ENCODE data around the gene DNPH1. TPM values are rescaled to one million over a fixed set of nuclear protein-coding genes. Genes with fewer than 3 reads are reported as not detected.

The DNPH1 gene
- total RNA-seq (2014; rRNA removed; shearing (Covaris generic)), result 73.6 and 85.3 TPM in 2 replicates

- Histone ChIP-seq H3K27me3 (ENCODE audit: control insufficient read depth, insufficient read depth, low read length) (peaks cover 21% of the 10 kb centered on the region), H3K4me3 (ENCODE audit: insufficient read depth, low read depth, low read length) (peak within 1 kb of the TSS; percentile 68), H3K36me3 (replicated peaks; ENCODE audit: control insufficient read depth, insufficient read depth, low read length) (peaks cover 1% of the 10 kb centered on the region; the same call in 1 of the 2 replicates)
- peak; percentile 95 for DNase-seq
These were observed at the start of gene DNPH1 for GRCh38 chr6:43228951-43229802. Gene DNPH1, minus strand, starts transcription at chr6:43229481. Its CDS starts 25 bp downstream, at chr6:43229456.

GRCh38 chr6:43278524-43279078 is 49.3 kb upstream of the DNPH1 start:
- no peaks in the 10 kb centered on the region for H3K36me3 ChIP-seq (replicated peaks; ENCODE audit: control insufficient read depth, insufficient read depth, low read length)
- H3K4me3 ChIP-seq (ENCODE audit: insufficient read depth, low read depth, low read length), result no peak overlapping the region
- peaks cover 35% of the 10 kb centered on the region for H3K27me3 ChIP-seq (ENCODE audit: control insufficient read depth, insufficient read depth, low read length)
- peak; percentile 57 for DNase-seq

GRCh38 chr6:43277643-43278523 is 48.6 kb upstream of the DNPH1 start:
- no peak overlapping the region for H3K4me3 ChIP-seq (ENCODE audit: insufficient read depth, low read depth, low read length)
- H3K36me3 ChIP-seq (replicated peaks; ENCODE audit: control insufficient read depth, insufficient read depth, low read length), result no peaks in the 10 kb centered on the region
- peak; percentile 73 for DNase-seq
- peaks cover 42% of the 10 kb centered on the region for H3K27me3 ChIP-seq (ENCODE audit: control insufficient read depth, insufficient read depth, low read length)

GRCh38 chr6:43277306-43277642 is 48.0 kb upstream of the DNPH1 start:
- Histone ChIP-seq H3K27me3 (ENCODE audit: control insufficient read depth, insufficient read depth, low read length) (peaks cover 45% of the 10 kb centered on the region), H3K4me3 (ENCODE audit: insufficient read depth, low read depth, low read length) (no peak overlapping the region), H3K36me3 (replicated peaks; ENCODE audit: control insufficient read depth, insufficient read depth, low read length) (no peaks in the 10 kb centered on the region)
- no peak for DNase-seq

GRCh38 chr6:43276577-43277305 is 47.5 kb upstream of the DNPH1 start:
- Histone ChIP-seq H3K36me3 (replicated peaks; ENCODE audit: control insufficient read depth, insufficient read depth, low read length) (no peaks in the 10 kb centered on the region), H3K27me3 (ENCODE audit: control insufficient read depth, insufficient read depth, low read length) (peaks cover 47% of the 10 kb centered on the region), H3K4me3 (ENCODE audit: insufficient read depth, low read depth, low read length) (peak overlapping the region; percentile 43)
- DNase-seq, result peak; percentile 81

GRCh38 chr6:43275801-43276576 is 46.7 kb upstream of the DNPH1 start:
- peaks cover 48% of the 10 kb centered on the region for H3K27me3 ChIP-seq (ENCODE audit: control insufficient read depth, insufficient read depth, low read length)
- H3K36me3 ChIP-seq (replicated peaks; ENCODE audit: control insufficient read depth, insufficient read depth, low read length), result no peaks in the 10 kb centered on the region
- peak; percentile 89 for DNase-seq
- peak overlapping the region; percentile 43 for H3K4me3 ChIP-seq (ENCODE audit: insufficient read depth, low read depth, low read length)

GRCh38 chr6:43274916-43275597 is 45.8 kb upstream of the DNPH1 start:
- peak; percentile 85 for DNase-seq
- no peaks in the 10 kb centered on the region for H3K36me3 ChIP-seq (replicated peaks; ENCODE audit: control insufficient read depth, insufficient read depth, low read length)
- H3K4me3 ChIP-seq (ENCODE audit: insufficient read depth, low read depth, low read length), result peak overlapping the region; percentile 43
- H3K27me3 ChIP-seq (ENCODE audit: control insufficient read depth, insufficient read depth, low read length), result peaks cover 53% of the 10 kb centered on the region

GRCh38 chr6:43274127-43274915 is 45.0 kb upstream of the DNPH1 start:
- Histone ChIP-seq H3K27me3 (ENCODE audit: control insufficient read depth, insufficient read depth, low read length) (peaks cover 60% of the 10 kb centered on the region), H3K36me3 (replicated peaks; ENCODE audit: control insufficient read depth, insufficient read depth, low read length) (no peaks in the 10 kb centered on the region), H3K4me3 (ENCODE audit: insufficient read depth, low read depth, low read length) (peak overlapping the region; percentile 43; the same call in 1 of the 2 replicates)
- DNase-seq, result peak; percentile 59

- no peak overlapping the region for H3K4me3 ChIP-seq (ENCODE audit: insufficient read depth, low read depth, low read length)
- no peak for DNase-seq
- no peaks in the 10 kb centered on the region for H3K36me3 ChIP-seq (replicated peaks; ENCODE audit: control insufficient read depth, insufficient read depth, low read length)
- peaks cover 65% of the 10 kb centered on the region for H3K27me3 ChIP-seq (ENCODE audit: control insufficient read depth, insufficient read depth, low read length)
These were observed 44.4 kb upstream of the DNPH1 start for GRCh38 chr6:43273707-43274106.

- Histone ChIP-seq H3K27me3 (ENCODE audit: control insufficient read depth, insufficient read depth, low read length) (peaks cover 74% of the 10 kb centered on the region), H3K36me3 (replicated peaks; ENCODE audit: control insufficient read depth, insufficient read depth, low read length) (no peaks in the 10 kb centered on the region), H3K4me3 (ENCODE audit: insufficient read depth, low read depth, low read length) (no peak overlapping the region)
- DNase-seq, result no peak
These were observed 42.7 kb upstream of the DNPH1 start for GRCh38 chr6:43271944-43272343.

- Histone ChIP-seq H3K4me3 (ENCODE audit: insufficient read depth, low read depth, low read length) (no peak overlapping the region), H3K36me3 (replicated peaks; ENCODE audit: control insufficient read depth, insufficient read depth, low read length) (no peaks in the 10 kb centered on the region), H3K27me3 (ENCODE audit: control insufficient read depth, insufficient read depth, low read length) (peaks cover 68% of the 10 kb centered on the region)
- DNase-seq, result no peak
These were observed 42.0 kb upstream of the DNPH1 start for GRCh38 chr6:43271103-43271815.
